HG03064 (cell line): Measurements from ENCODE around the gene RASGRP3.
"Not testable (repeated sequence)": the region's sequence is repeated elsewhere in the genome, so short reads cannot be mapped to it uniquely, and the experiment has no call there.

ENCODE experiments used
- ATAC-seq: cut with Tn5 transposase; IDR thresholded peaks from one replicate; pipeline ENCODE4 v1.9.1; 2021; ENCODE audit warnings: low read depth; ENCODE audit not compliant: unreplicated experiment

Gene RASGRP3

GRCh38 chr2:33457556-33458247, 18.7 kb upstream of the RASGRP3 start:
- ATAC-seq, result peak; percentile 79

- no peak for ATAC-seq
Measured at GRCh38 chr2:33458248-33458819, 18.1 kb upstream of the RASGRP3 start.

GRCh38 chr2:33459745-33460144, 16.7 kb upstream of the RASGRP3 start:
- ATAC-seq, result no peak

- not testable (repeated sequence) for ATAC-seq
Measured at GRCh38 chr2:33462512-33462911, 13.9 kb upstream of the RASGRP3 start.

- no peak for ATAC-seq
Measured at GRCh38 chr2:33467413-33467812, 9.0 kb upstream of the RASGRP3 start.

- no peak for ATAC-seq
Measured at GRCh38 chr2:33469238-33469637, 7.2 kb upstream of the RASGRP3 start.

GRCh38 chr2:33475224-33476130, 972 bp upstream of the RASGRP3 start:
- peak; percentile 48 for ATAC-seq

- no peak for ATAC-seq
Measured at GRCh38 chr2:33476793-33477190, 343 bp downstream of the RASGRP3 start.

GRCh38 chr2:33477473-33478468, 1.3 kb downstream of the RASGRP3 start:
- peak; percentile 37 for ATAC-seq

GRCh38 chr2:33478968-33479731, 2.7 kb downstream of the RASGRP3 start:
- no peak for ATAC-seq

- ATAC-seq, result no peak
Measured at GRCh38 chr2:33482518-33482917, 6.1 kb downstream of the RASGRP3 start.

GRCh38 chr2:33484042-33484621, 7.7 kb downstream of the RASGRP3 start:
- peak; percentile 11 for ATAC-seq

GRCh38 chr2:33485051-33485450, 8.6 kb downstream of the RASGRP3 start:
- no peak for ATAC-seq

- no peak for ATAC-seq
Measured at GRCh38 chr2:33486544-33486943, 10.1 kb downstream of the RASGRP3 start.

GRCh38 chr2:33488178-33488690, 11.8 kb downstream of the RASGRP3 start:
- ATAC-seq, result peak; percentile 50

GRCh38 chr2:33488715-33489540, 12.5 kb downstream of the RASGRP3 start:
- ATAC-seq, result peak; percentile 39

GRCh38 chr2:33489835-33490431, 13.5 kb downstream of the RASGRP3 start:
- no peak for ATAC-seq
